Mesenchymal stem cell (in vitro differentiated cells and primary cell): ENCODE results near the gene PIK3IP1.

Source experiments
- DNase-seq: peaks from one replicate; pipeline ENCODE4 v3.0.0-alpha.2; 2013
- H2AFZ ChIP-seq: one replicate; pipeline ENCODE4 v1.6.1; 2013; ENCODE audit warnings: low read depth, mild to moderate bottlenecking, control low read depth, inconsistent platforms, low read length, moderate library complexity
- H2AK5ac ChIP-seq: 2 replicates; pipeline ENCODE4 v1.6.1; 2013; ENCODE audit warnings: low read length, moderate library complexity, mild to moderate bottlenecking, inconsistent platforms; ENCODE audit not compliant: severe bottlenecking
- H2BK120ac ChIP-seq: one replicate; pipeline ENCODE4 v1.6.1; 2013; ENCODE audit warnings: low read depth, mild to moderate bottlenecking, inconsistent platforms, low read length, moderate library complexity
- H2BK12ac ChIP-seq, 2 experiments: one replicate each; pipeline ENCODE4 v1.6.1; 2013; ENCODE audit warnings: inconsistent platforms in 2 of 2, low read length in 2 of 2, mild to moderate bottlenecking in 2 of 2, moderate library complexity in 2 of 2, control low read depth in 1 of 2
- H2BK15ac ChIP-seq: one replicate; pipeline ENCODE4 v1.6.1; 2013; ENCODE audit warnings: mild to moderate bottlenecking, low read depth, inconsistent platforms; ENCODE audit not compliant: poor library complexity, severe bottlenecking
- H2BK5ac ChIP-seq: 2 replicates; pipeline ENCODE4 v1.6.1; 2013; ENCODE audit warnings: low read depth, mild to moderate bottlenecking, low read length, control low read depth, inconsistent platforms; ENCODE audit not compliant: poor library complexity, severe bottlenecking
- H3K14ac ChIP-seq, 2 experiments: one replicate each; pipeline ENCODE4 v1.6.1; 2013; ENCODE audit warnings: inconsistent platforms in 2 of 2, low read length in 2 of 2, control low read depth in 1 of 2, mild to moderate bottlenecking in 1 of 2, moderate library complexity in 1 of 2
- H3K18ac ChIP-seq, 2 experiments: one replicate each; pipeline ENCODE4 v1.6.1; 2013; ENCODE audit warnings: inconsistent platforms in 2 of 2, low read length in 2 of 2, control low read depth in 1 of 2, low read depth in 1 of 2, mild to moderate bottlenecking in 1 of 2
- H3K23ac ChIP-seq, 2 experiments: one replicate each; pipeline ENCODE4 v1.6.1; 2013; ENCODE audit warnings: inconsistent platforms in 2 of 2, low read length in 2 of 2, mild to moderate bottlenecking in 2 of 2, moderate library complexity in 2 of 2, control low read depth in 1 of 2
- H3K27ac ChIP-seq: 2 replicates; pipeline ENCODE4 v1.5.1; 2013; ENCODE audit warnings: mild to moderate bottlenecking, moderate library complexity, low read length, control low read depth, inconsistent platforms; ENCODE audit not compliant: poor library complexity, severe bottlenecking
- H3K27me3 ChIP-seq, 2 experiments: 2 replicates each; pipeline versions ENCODE4 v1.6.1 to v1.7.0; 2013; ENCODE audit warnings: low read length in 2 of 2, mild to moderate bottlenecking in 2 of 2, moderate library complexity in 2 of 2, control low read depth in 1 of 2, inconsistent platforms in 1 of 2; ENCODE audit not compliant: control insufficient read depth in 1 of 2, insufficient read depth in 1 of 2
- H3K36me3 ChIP-seq, 2 experiments: 2 replicates each; pipeline versions ENCODE4 v1.6.1 to v1.7.0; 2013; ENCODE audit warnings: low read length in 2 of 2, control low read depth in 1 of 2, inconsistent platforms in 1 of 2, low read depth in 1 of 2, mild to moderate bottlenecking in 1 of 2; ENCODE audit not compliant: insufficient read depth in 2 of 2, control insufficient read depth in 1 of 2
- H3K4ac ChIP-seq, 2 experiments: one replicate each; pipeline ENCODE4 v1.6.1; 2013; ENCODE audit warnings: inconsistent platforms in 2 of 2, low read length in 2 of 2, mild to moderate bottlenecking in 2 of 2, moderate library complexity in 2 of 2, control low read depth in 1 of 2, low read depth in 1 of 2
- H3K4me1 ChIP-seq: 2 replicates; pipeline ENCODE4 v1.6.1; 2013; ENCODE audit warnings: low read depth, low read length, control low read depth; ENCODE audit not compliant: control insufficient read depth, insufficient read depth
- H3K4me2 ChIP-seq: 2 replicates; pipeline ENCODE4 v1.6.1; 2013; ENCODE audit warnings: low read length, mild to moderate bottlenecking, inconsistent platforms; ENCODE audit not compliant: poor library complexity, severe bottlenecking
- H3K4me3 ChIP-seq, 2 experiments: 2 replicates each; pipeline versions ENCODE4 v1.5.1 to v1.7.0; 2013; ENCODE audit warnings: low read length in 2 of 2, mild to moderate bottlenecking in 2 of 2, control low read depth in 1 of 2, low read depth in 1 of 2; ENCODE audit not compliant: insufficient read depth in 1 of 2
- H3K79me1 ChIP-seq: replicated peaks from 2 replicates; pipeline ENCODE4 v1.6.1; 2013; ENCODE audit warnings: mild to moderate bottlenecking, control low read depth, low read length, inconsistent platforms; ENCODE audit not compliant: poor library complexity, severe bottlenecking
- H3K9ac ChIP-seq: 2 replicates; pipeline ENCODE4 v1.7.0; 2013; ENCODE audit warnings: mild to moderate bottlenecking, low read length, moderate library complexity
- H3K9me3 ChIP-seq: 2 replicates; pipeline ENCODE4 v1.7.0; 2013; ENCODE audit warnings: mild to moderate bottlenecking, low read length; ENCODE audit not compliant: control insufficient read depth
- H4K8ac ChIP-seq: one replicate; pipeline ENCODE4 v1.6.1; 2013; ENCODE audit warnings: inconsistent platforms, mild to moderate bottlenecking, low read length, moderate library complexity
- H4K91ac ChIP-seq: one replicate; pipeline ENCODE4 v1.6.1; 2013; ENCODE audit warnings: mild to moderate bottlenecking, low read length, inconsistent platforms
- WGBS: methylation state at CpG from one replicate; pipeline ENCODE4 v1.1.7; 2013; ENCODE audit warnings: mixed read lengths; 5-methylcytosine and 5-hydroxymethylcytosine counted together

Gene PIK3IP1

GRCh38 chr22:31305194-31305593 is 12.9 kb upstream of the PIK3IP1 start:
- Histone ChIP-seq H3K18ac (no peak overlapping the region), H2AFZ (no peak overlapping the region), H2BK5ac (no peak overlapping the region), H3K4me2 (no peak overlapping the region), H3K9ac (no peak overlapping the region), H3K27ac (no peak overlapping the region), H2AK5ac (no peak overlapping the region), H4K8ac (no peak overlapping the region), H3K4ac (no peak overlapping the region), H3K23ac (no peak overlapping the region), H2BK120ac (no peak overlapping the region), H3K36me3 (no peaks in the 10 kb centered on the region), H2BK15ac (no peak overlapping the region), H3K9me3 (no peaks in the 10 kb centered on the region), H3K4me1 (no peaks in the 10 kb centered on the region), H3K79me1 (no peaks in the 10 kb centered on the region), H3K14ac (no peak overlapping the region), H2BK12ac (no peak overlapping the region), H3K27me3 (peaks cover 0 to 3% of the 10 kb centered on the region in 2 experiments), H4K91ac (no peak overlapping the region), H3K4me3 (no peak overlapping the region)
- WGBS: 100% methylated on average over 3 of the region's 3 CpGs
- DNase-seq: no peak

GRCh38 chr22:31302537-31302936 is 10.2 kb upstream of the PIK3IP1 start:
- H2AK5ac ChIP-seq: no peak overlapping the region
- H4K8ac ChIP-seq: no peak overlapping the region
- H2BK12ac ChIP-seq: no peak overlapping the region
- H3K14ac ChIP-seq: no peak overlapping the region
- no peak overlapping the region for H4K91ac ChIP-seq
- no peak for DNase-seq
- no peak overlapping the region for H3K9ac ChIP-seq
- no peak overlapping the region for H3K4me2 ChIP-seq
- no peaks in the 10 kb centered on the region for H3K4me1 ChIP-seq
- no peak overlapping the region for H2BK5ac ChIP-seq
- H3K36me3 ChIP-seq: no peaks in the 10 kb centered on the region
- no peak overlapping the region for H2BK120ac ChIP-seq
- 99% methylated on average over 3 of the region's 3 CpGs for WGBS
- no peak overlapping the region for H3K23ac ChIP-seq
- no peak overlapping the region for H3K4ac ChIP-seq
- no peak overlapping the region for H2AFZ ChIP-seq
- H2BK15ac ChIP-seq: no peak overlapping the region
- H3K27me3 ChIP-seq: peaks cover 0 to 3% of the 10 kb centered on the region in 2 experiments
- no peaks in the 10 kb centered on the region for H3K79me1 ChIP-seq
- no peak overlapping the region for H3K18ac ChIP-seq
- H3K27ac ChIP-seq: no peak overlapping the region
- no peak overlapping the region for H3K4me3 ChIP-seq
- no peaks in the 10 kb centered on the region for H3K9me3 ChIP-seq

- H4K8ac ChIP-seq: no peak overlapping the region
- no peaks in the 10 kb centered on the region for H3K4me1 ChIP-seq
- no peak for DNase-seq
- H2AK5ac ChIP-seq: no peak overlapping the region
- H3K27ac ChIP-seq: no peak overlapping the region
- no peak overlapping the region for H3K23ac ChIP-seq
- no peak overlapping the region for H2BK120ac ChIP-seq
- H4K91ac ChIP-seq: no peak overlapping the region
- H3K36me3 ChIP-seq: no peaks in the 10 kb centered on the region
- no peak overlapping the region for H3K18ac ChIP-seq
- no peak overlapping the region for H2BK5ac ChIP-seq
- no peak overlapping the region for H3K14ac ChIP-seq
- H3K4me3 ChIP-seq: no peak overlapping the region
- no peak overlapping the region for H3K4ac ChIP-seq
- H3K27me3 ChIP-seq: peaks cover 0 to 3% of the 10 kb centered on the region in 2 experiments
- no peak overlapping the region for H2BK12ac ChIP-seq
- H2AFZ ChIP-seq: no peak overlapping the region
- H3K4me2 ChIP-seq: no peak overlapping the region
- no peak overlapping the region for H2BK15ac ChIP-seq
- H3K9ac ChIP-seq: no peak overlapping the region
- no peaks in the 10 kb centered on the region for H3K79me1 ChIP-seq
- H3K9me3 ChIP-seq: no peaks in the 10 kb centered on the region
Measured at GRCh38 chr22:31302006-31302405, 9.7 kb upstream of the PIK3IP1 start.

GRCh38 chr22:31300896-31301295 is 8.6 kb upstream of the PIK3IP1 start:
- Histone ChIP-seq H2BK120ac (no peak overlapping the region), H3K36me3 (no peaks in the 10 kb centered on the region), H2BK5ac (no peak overlapping the region), H3K27me3 (peaks cover 0 to 3% of the 10 kb centered on the region in 2 experiments), H2BK15ac (no peak overlapping the region), H2AK5ac (no peak overlapping the region), H3K4me1 (no peaks in the 10 kb centered on the region), H3K4me3 (no peak overlapping the region), H2BK12ac (no peak overlapping the region), H4K8ac (no peak overlapping the region), H3K18ac (no peak overlapping the region), H3K79me1 (no peaks in the 10 kb centered on the region), H3K23ac (no peak overlapping the region), H3K9me3 (no peaks in the 10 kb centered on the region), H3K4ac (no peak overlapping the region), H3K27ac (no peak overlapping the region), H3K4me2 (no peak overlapping the region), H4K91ac (no peak overlapping the region), H3K9ac (no peak overlapping the region), H2AFZ (no peak overlapping the region), H3K14ac (no peak overlapping the region)
- no peak for DNase-seq
- 82% methylated on average over 2 of the region's 3 CpGs for WGBS
